ENCODE results near the gene TBC1D2B. TPM values are rescaled to one million over a fixed set of nuclear protein-coding genes. Genes with fewer than 3 reads are reported as not detected.

Gene TBC1D2B
- total RNA-seq, 4 donors from 2014 or later = 32.4 to 41.7 (median 35.3) TPM

DNA sequence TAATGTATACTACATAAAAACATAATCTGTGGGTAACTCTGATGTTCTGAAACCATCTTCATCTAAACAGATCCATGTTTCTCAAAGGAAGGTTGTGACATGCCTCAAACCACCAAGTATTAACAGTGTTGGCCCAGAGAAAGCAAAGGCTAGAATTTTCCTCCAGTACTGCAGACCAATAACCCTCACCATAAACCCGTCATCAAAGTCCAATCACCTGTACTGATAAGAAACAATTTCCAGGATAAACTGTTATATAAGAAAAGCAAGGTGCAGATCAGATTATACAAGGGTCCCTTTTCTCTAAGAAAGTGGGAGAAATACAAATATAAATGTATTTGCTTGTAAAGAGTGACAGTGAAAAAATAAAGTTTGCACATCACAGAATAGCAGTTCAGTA is 32.3 kb downstream of the TBC1D2B start:
- no peak for DNase-seq (ENCODE audit: low spot score in 2 of 2)
- TF ChIP-seq POLR2A (IDR thresholded peaks at IDR 0.05) = no peak
- TF ChIP-seq, protein P1, sequence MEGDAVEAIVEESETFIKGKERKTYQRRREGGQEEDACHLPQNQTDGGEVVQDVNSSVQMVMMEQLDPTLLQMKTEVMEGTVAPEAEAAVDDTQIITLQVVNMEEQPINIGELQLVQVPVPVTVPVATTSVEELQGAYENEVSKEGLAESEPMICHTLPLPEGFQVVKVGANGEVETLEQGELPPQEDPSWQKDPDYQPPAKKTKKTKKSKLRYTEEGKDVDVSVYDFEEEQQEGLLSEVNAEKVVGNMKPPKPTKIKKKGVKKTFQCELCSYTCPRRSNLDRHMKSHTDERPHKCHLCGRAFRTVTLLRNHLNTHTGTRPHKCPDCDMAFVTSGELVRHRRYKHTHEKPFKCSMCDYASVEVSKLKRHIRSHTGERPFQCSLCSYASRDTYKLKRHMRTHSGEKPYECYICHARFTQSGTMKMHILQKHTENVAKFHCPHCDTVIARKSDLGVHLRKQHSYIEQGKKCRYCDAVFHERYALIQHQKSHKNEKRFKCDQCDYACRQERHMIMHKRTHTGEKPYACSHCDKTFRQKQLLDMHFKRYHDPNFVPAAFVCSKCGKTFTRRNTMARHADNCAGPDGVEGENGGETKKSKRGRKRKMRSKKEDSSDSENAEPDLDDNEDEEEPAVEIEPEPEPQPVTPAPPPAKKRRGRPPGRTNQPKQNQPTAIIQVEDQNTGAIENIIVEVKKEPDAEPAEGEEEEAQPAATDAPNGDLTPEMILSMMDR (IDR thresholded peaks at IDR 0.05) = no peak
- H3K4me3 ChIP-seq (ENCODE audit: low read depth, poor library complexity, severe bottlenecking) = no peak overlapping the region
- intact Hi-C loops (cut with DNase I; ENCODE audit: low total_unique reads) = no loop called here
- WGBS, 2 donors = 77 to 89% methylated on average over 1 of the region's 1 CpG

DNA sequence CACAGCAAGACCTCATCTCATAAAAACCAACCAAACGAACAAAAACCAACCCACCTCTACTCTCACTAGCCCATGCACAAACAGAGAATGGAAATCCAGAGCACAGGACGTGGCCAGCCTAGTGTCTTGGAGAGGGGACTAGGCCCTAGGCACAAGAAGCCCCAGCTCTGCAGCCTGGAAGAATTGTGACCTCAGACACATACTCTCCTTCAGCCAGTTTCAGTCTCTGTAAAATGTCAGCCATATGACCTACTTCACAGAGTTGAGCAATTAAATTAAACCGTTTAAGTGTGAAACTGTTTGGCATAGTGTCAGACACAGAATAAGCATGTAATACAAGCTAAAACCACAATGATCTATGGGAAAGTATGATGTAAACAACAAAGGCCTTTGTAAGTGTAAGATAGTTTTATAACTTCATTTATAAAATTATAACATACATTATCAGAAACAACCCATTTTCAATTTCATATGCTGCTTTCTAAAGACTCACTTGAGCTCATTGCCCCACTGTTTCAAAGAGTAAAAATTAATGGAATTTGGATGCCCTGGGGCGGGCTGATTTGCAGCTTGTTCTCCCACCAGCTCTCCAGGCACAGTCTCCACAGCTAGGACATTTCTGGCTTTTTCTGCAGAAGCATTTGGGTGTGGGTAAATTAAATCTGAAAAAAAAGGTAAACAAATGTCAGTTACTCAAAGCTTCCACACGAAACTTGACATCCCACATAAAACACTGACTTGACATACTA is 32.9 kb downstream of the TBC1D2B start:
- no peak overlapping the region for H3K4me3 ChIP-seq (ENCODE audit: low read depth, poor library complexity, severe bottlenecking)
- intact Hi-C loops (cut with DNase I; ENCODE audit: low total_unique reads) = no loop called here
- DNase-seq (ENCODE audit: low spot score in 2 of 2) = no peak
- TF ChIP-seq, protein P1 (IDR thresholded peaks at IDR 0.05) = no peak
- TF ChIP-seq POLR2A (IDR thresholded peaks at IDR 0.05) = no peak
- 65 to 66% methylated on average over 5 of the region's 5 CpGs for WGBS, 2 donors

DNA sequence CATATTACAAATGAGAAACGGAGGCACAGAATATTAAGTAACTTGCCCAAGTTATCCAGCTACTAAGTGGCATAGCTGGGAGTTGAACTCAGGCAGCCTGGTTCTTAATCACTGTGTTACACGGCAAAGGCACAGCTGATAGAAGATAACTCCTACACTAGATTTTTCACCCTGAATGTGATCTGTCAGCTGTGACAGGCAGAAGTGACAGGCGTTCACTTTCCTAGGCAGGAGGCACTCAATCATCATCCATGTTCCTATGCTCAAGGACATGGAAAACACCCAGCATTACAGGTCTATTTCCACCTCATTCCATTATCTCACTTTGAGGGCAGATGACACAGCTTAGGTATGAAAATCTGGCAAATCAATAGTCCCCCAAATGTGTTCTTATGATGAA is 35.6 kb downstream of the TBC1D2B start:
- no peak overlapping the region for H3K4me3 ChIP-seq (ENCODE audit: low read depth, poor library complexity, severe bottlenecking)
- intact Hi-C loops (cut with DNase I; ENCODE audit: low total_unique reads) = no loop called here
- TF ChIP-seq, protein P1 (IDR thresholded peaks at IDR 0.05) = no peak
- TF ChIP-seq POLR2A (IDR thresholded peaks at IDR 0.05) = no peak
- 76 to 82% methylated on average over 3 of the region's 3 CpGs for WGBS, 2 donors
- DNase-seq (ENCODE audit: low spot score in 2 of 2) = no peak

DNA sequence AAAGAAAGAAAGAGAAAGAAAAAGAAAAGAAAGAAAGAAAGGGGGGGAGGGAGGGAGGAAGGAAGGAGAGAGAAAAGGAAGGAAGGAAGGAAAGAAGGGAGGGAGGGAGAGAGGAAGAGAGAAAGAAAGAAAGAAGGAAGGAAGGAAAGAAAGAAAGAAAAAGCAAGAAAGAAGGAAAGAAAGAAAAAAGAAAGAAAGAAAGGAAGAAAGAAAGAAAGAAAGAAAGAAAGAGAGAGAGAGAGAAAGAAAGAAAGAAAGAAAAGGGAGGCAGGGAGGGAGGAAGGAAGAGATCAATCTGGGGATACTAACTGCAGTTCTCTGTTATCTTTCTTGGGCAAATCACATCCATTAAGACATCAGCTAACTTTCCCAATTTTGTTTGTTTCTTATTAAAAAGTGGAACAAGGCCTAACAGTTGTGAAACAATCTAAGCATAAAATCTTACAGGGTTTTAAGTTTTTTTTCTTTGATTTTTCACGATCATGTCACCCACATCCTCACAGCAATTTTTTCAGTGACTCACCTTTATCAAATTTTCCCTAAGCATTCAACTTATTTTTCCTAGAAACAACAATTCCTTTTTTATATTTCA is 36.8 kb downstream of the TBC1D2B start:
- intact Hi-C loops (cut with DNase I; ENCODE audit: low total_unique reads) = no loop called here
- 30 to 66% methylated on average over 1 of the region's 1 CpG for WGBS, 2 donors
- TF ChIP-seq, protein P1 (IDR thresholded peaks at IDR 0.05) = no peak
- no peak for TF ChIP-seq POLR2A (IDR thresholded peaks at IDR 0.05)
- H3K4me3 ChIP-seq (ENCODE audit: low read depth, poor library complexity, severe bottlenecking) = no peak overlapping the region
- no peak for DNase-seq (ENCODE audit: low spot score in 2 of 2)

DNA sequence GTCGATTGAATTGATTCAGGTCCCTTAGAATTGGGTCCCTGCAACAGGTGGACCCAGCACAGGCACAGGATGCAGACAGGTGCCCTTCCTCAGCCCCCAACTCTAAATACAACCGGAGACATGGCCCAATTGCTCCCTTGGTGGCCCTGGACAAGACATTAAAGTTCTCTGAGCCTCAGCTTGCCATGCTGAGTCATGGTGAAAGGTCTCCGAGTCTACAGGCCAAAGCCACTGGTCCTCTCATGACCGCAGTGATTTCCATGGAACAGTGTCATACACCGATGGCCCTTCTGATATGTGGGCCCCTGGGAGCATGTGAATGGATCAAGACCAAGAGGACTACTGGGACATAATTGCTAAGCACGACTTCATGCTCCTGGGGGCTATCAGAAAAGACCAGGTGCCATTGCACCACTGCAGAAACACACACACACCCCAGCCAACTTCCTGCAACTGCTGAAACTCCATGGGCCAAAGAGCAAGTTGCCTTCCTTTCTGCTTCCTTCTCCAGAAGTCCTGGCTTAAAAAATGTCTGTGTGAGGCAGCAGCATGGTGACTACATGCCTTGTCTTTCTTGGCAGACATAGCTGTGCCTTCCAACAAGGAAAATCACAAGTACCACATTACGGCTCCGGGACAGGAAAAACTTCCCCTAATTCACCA is 38.8 kb downstream of the TBC1D2B start:
- DNase-seq (ENCODE audit: low spot score in 2 of 2) = no peak
- WGBS, 2 donors = 81 to 92% methylated on average over 7 to 8 of the region's 8 CpGs
- intact Hi-C loops (cut with DNase I; ENCODE audit: low total_unique reads) = no loop called here
- TF ChIP-seq POLR2A (IDR thresholded peaks at IDR 0.05) = no peak
- TF ChIP-seq, protein P1 (IDR thresholded peaks at IDR 0.05) = no peak
- H3K4me3 ChIP-seq (ENCODE audit: low read depth, poor library complexity, severe bottlenecking) = no peak overlapping the region

All from lower leg skin (tissue), 4 donors.